ENCODE results near the gene LAMA3.

The LAMA3 gene

GRCh38 chr18:23968638-23969604 lies 279.7 kb downstream of the LAMA3 start:
- H3K27me3 Mint-ChIP-seq, result no peaks in the 10 kb centered on the region
- peaks cover 58 to 70% of the 10 kb centered on the region in 2 donors for H3K4me1 Mint-ChIP-seq
- ATAC-seq (replicated peaks) (no peak), DNase-seq (no peak)
- H3K36me3 Mint-ChIP-seq, result peaks cover 3 to 5% of the 10 kb centered on the region in 2 donors
- no peak overlapping the region for H3K4me3 Mint-ChIP-seq
- no peak overlapping the region for H3K27ac Mint-ChIP-seq
- H3K9me3 Mint-ChIP-seq, result peaks cover 4 to 11% of the 10 kb centered on the region in 2 donors

- Mint-ChIP-seq H3K4me1 (peaks cover 51 to 62% of the 10 kb centered on the region in 2 donors), H3K27me3 (no peaks in the 10 kb centered on the region), H3K9me3 (peaks cover 1 to 7% of the 10 kb centered on the region in 2 donors), H3K36me3 (peaks cover 3 to 4% of the 10 kb centered on the region in 2 donors), H3K4me3 (no peak overlapping the region), H3K27ac (no peak overlapping the region)
- no peak for ATAC-seq (replicated peaks)
- DNase-seq, result no peak
Measured at GRCh38 chr18:23969664-23970063, 280.4 kb downstream of the LAMA3 start.

- ATAC-seq (replicated peaks), result peak; percentile 66 to 68
- H3K9me3 Mint-ChIP-seq, result peaks cover 3 to 7% of the 10 kb centered on the region in 2 donors
- DNase-seq, result peak; percentile 59
- H3K27me3 Mint-ChIP-seq, result no peaks in the 10 kb centered on the region
- peaks cover 46 to 55% of the 10 kb centered on the region in 2 donors for H3K4me1 Mint-ChIP-seq
- peak overlapping the region; percentile 95 for H3K27ac Mint-ChIP-seq
- peaks cover 3 to 4% of the 10 kb centered on the region in 2 donors for H3K36me3 Mint-ChIP-seq
- H3K4me3 Mint-ChIP-seq, result peak overlapping the region; percentile 45 to 52
Measured at GRCh38 chr18:23970161-23971096, 281.2 kb downstream of the LAMA3 start.

GRCh38 chr18:23971097-23971440 lies 281.8 kb downstream of the LAMA3 start:
- H3K27me3 Mint-ChIP-seq, result no peaks in the 10 kb centered on the region
- peaks cover 3 to 4% of the 10 kb centered on the region in 2 donors for H3K36me3 Mint-ChIP-seq
- no peak overlapping the region for H3K4me3 Mint-ChIP-seq
- H3K9me3 Mint-ChIP-seq, result peaks cover 3 to 7% of the 10 kb centered on the region in 2 donors
- DNase-seq (no peak), ATAC-seq (replicated peaks) (no peak)
- peak overlapping the region; percentile 95 for H3K27ac Mint-ChIP-seq
- H3K4me1 Mint-ChIP-seq, result peaks cover 42 to 50% of the 10 kb centered on the region in 2 donors

GRCh38 chr18:23971666-23972230 lies 282.5 kb downstream of the LAMA3 start:
- DNase-seq (no peak), ATAC-seq (replicated peaks) (no peak)
- no peak overlapping the region for H3K27ac Mint-ChIP-seq
- no peaks in the 10 kb centered on the region for H3K27me3 Mint-ChIP-seq
- H3K4me1 Mint-ChIP-seq, result peaks cover 41 to 48% of the 10 kb centered on the region in 2 donors
- no peak overlapping the region for H3K4me3 Mint-ChIP-seq
- peaks cover 4 to 7% of the 10 kb centered on the region in 2 donors for H3K9me3 Mint-ChIP-seq
- peaks cover 3 to 4% of the 10 kb centered on the region in 2 donors for H3K36me3 Mint-ChIP-seq

- ATAC-seq (replicated peaks) (peak in 1 of 2 donors; percentile 35), DNase-seq (no peak)
- peak overlapping the region; percentile 49 for H3K27ac Mint-ChIP-seq
- H3K4me1 Mint-ChIP-seq, result peaks cover 38 to 41% of the 10 kb centered on the region in 2 donors
- peaks cover 4 to 7% of the 10 kb centered on the region in 2 donors for H3K36me3 Mint-ChIP-seq
- no peak overlapping the region for H3K4me3 Mint-ChIP-seq
- peaks cover 7 to 12% of the 10 kb centered on the region in 2 donors for H3K9me3 Mint-ChIP-seq
- no peaks in the 10 kb centered on the region for H3K27me3 Mint-ChIP-seq
Measured at GRCh38 chr18:23972453-23972852, 283.2 kb downstream of the LAMA3 start.

- Mint-ChIP-seq H3K9me3 (peaks cover 5 to 9% of the 10 kb centered on the region in 2 donors), H3K4me3 (no peak overlapping the region), H3K4me1 (peaks cover 29 to 38% of the 10 kb centered on the region in 2 donors), H3K36me3 (peaks cover 1 to 5% of the 10 kb centered on the region in 2 donors), H3K27me3 (no peaks in the 10 kb centered on the region), H3K27ac (no peak overlapping the region)
- ATAC-seq (replicated peaks) (no peak), DNase-seq (no peak)
Measured at GRCh38 chr18:23977103-23977502, 287.9 kb downstream of the LAMA3 start.

- no peak overlapping the region for H3K4me3 Mint-ChIP-seq
- no peaks in the 10 kb centered on the region for H3K27me3 Mint-ChIP-seq
- peaks cover 30 to 40% of the 10 kb centered on the region in 2 donors for H3K4me1 Mint-ChIP-seq
Measured at GRCh38 chr18:23977719-23978483, 288.6 kb downstream of the LAMA3 start.

GRCh38 chr18:23981369-23981980 lies 292.2 kb downstream of the LAMA3 start:
- Mint-ChIP-seq H3K27ac (peak overlapping the region; percentile 60), H3K4me1 (peaks cover 30 to 51% of the 10 kb centered on the region in 2 donors), H3K4me3 (no peak overlapping the region), H3K36me3 (peaks cover 0 to 5% of the 10 kb centered on the region in 2 donors), H3K27me3 (no peaks in the 10 kb centered on the region), H3K9me3 (peaks cover 5% of the 10 kb centered on the region in 2 donors)
- peak; percentile 95 to 98 for ATAC-seq (replicated peaks)
- peak; percentile 35 for DNase-seq

More at GRCh38 chr18:23977719-23978483, 288.6 kb downstream of the LAMA3 start:
- Mint-ChIP-seq H3K36me3 (peaks cover 1 to 5% of the 10 kb centered on the region in 2 donors), H3K27ac (peak overlapping the region; percentile 25), H3K9me3 (peaks cover 5 to 9% of the 10 kb centered on the region in 2 donors)
- DNase-seq, result no peak
- ATAC-seq (replicated peaks), result no peak

GRCh38 chr18:23982155-23983079 lies 293.2 kb downstream of the LAMA3 start:
- no peak overlapping the region for H3K27ac Mint-ChIP-seq
- peak overlapping the region in 1 of 2 donors; percentile 39 for H3K4me3 Mint-ChIP-seq
- no peak for DNase-seq
- H3K36me3 Mint-ChIP-seq, result no peaks in the 10 kb centered on the region
- no peak for ATAC-seq (replicated peaks)
- no peaks in the 10 kb centered on the region for H3K27me3 Mint-ChIP-seq
- H3K9me3 Mint-ChIP-seq, result peaks cover 0 to 3% of the 10 kb centered on the region in 2 donors
- peaks cover 27 to 61% of the 10 kb centered on the region in 2 donors for H3K4me1 Mint-ChIP-seq

- Mint-ChIP-seq H3K9me3 (peaks cover 0 to 1% of the 10 kb centered on the region in 2 donors), H3K4me3 (no peak overlapping the region), H3K4me1 (peaks cover 22 to 56% of the 10 kb centered on the region in 2 donors), H3K36me3 (no peaks in the 10 kb centered on the region), H3K27ac (no peak overlapping the region), H3K27me3 (no peaks in the 10 kb centered on the region)
- ATAC-seq (replicated peaks) (no peak), DNase-seq (no peak)
Measured at GRCh38 chr18:23983112-23983511, 293.9 kb downstream of the LAMA3 start.

All from stimulated activated naive B cell treated with anti-CD40 and anti-IgM and Interleukin-4, amounts not matched to agents 10 μg/mL and 1 μg/mL and 100 μg/mL, for 72 hours (primary cell).